ENCODE results near the gene TNC. TPM values are rescaled to one million over a fixed set of nuclear protein-coding genes. Genes with fewer than 3 reads are reported as not detected.

Gene TNC
- total RNA-seq, result 10 to 100 TPM in 3 of 4 donors, 1 to 10 TPM in 1; 8.5 to 75.1 (median 45.4) TPM

- H3K27ac ChIP-seq, result peak within 1 kb of the TSS; percentile 73 to 85 (median 82)
- DNase-seq, result no peak
- peaks cover 0 to 95% (median 0%) of the 10 kb centered on the region in 4 donors for H3K27me3 ChIP-seq
- TF ChIP-seq CTCF (IDR thresholded peaks at IDR 0.05) (no peak), POLR2A (IDR thresholded peaks at IDR 0.05) (peak in 2 of 4 donors; percentile 36 to 53)
- H3K4me1 ChIP-seq, result peaks cover 9 to 74% (median 30%) of the 10 kb centered on the region in 3 donors
- peak within 1 kb of the TSS; percentile 22 to 59 (median 40) for H3K4me3 ChIP-seq
- H3K36me3 ChIP-seq, result no peaks in the 10 kb centered on the region
- 0 to 1% methylated on average over 6 to 27 of the region's 37 CpGs for WGBS, 2 donors
- intact Hi-C loops (cut with DNase I), result no loop called here
- H3K9me3 ChIP-seq, result no peaks in the 10 kb centered on the region
Measured at GRCh38 chr9:115117999-115118878, at the start of gene TNC. TSS of gene TNC (minus strand) at chr9:115118157. CDS start at chr9:115091018, 27,139 bp downstream.

GRCh38 chr9:115167175-115167574 is 49.2 kb upstream of the TNC start:
- Histone ChIP-seq H3K27ac (no peak overlapping the region), H3K4me3 (no peak overlapping the region), H3K9me3 (no peaks in the 10 kb centered on the region), H3K27me3 (no peaks in the 10 kb centered on the region), H3K4me1 (peaks cover 3 to 18% (median 6%) of the 10 kb centered on the region in 3 donors), H3K36me3 (no peaks in the 10 kb centered on the region)
- no peak for TF ChIP-seq POLR2A (IDR thresholded peaks at IDR 0.05)
- no peak for TF ChIP-seq CTCF (IDR thresholded peaks at IDR 0.05)
- intact Hi-C loops (cut with DNase I), result no loop called here
- DNase-seq, result no peak
- WGBS, 2 donors, result 32 to 38% methylated on average over 3 of the region's 3 CpGs

GRCh38 chr9:115165233-115165632 is 47.3 kb upstream of the TNC start:
- no peak for TF ChIP-seq CTCF (IDR thresholded peaks at IDR 0.05)
- TF ChIP-seq POLR2A (IDR thresholded peaks at IDR 0.05), result no peak
- H3K9me3 ChIP-seq, result no peaks in the 10 kb centered on the region
- no peaks in the 10 kb centered on the region for H3K27me3 ChIP-seq
- no peak overlapping the region for H3K27ac ChIP-seq
- H3K4me3 ChIP-seq, result no peak overlapping the region
- no peak for DNase-seq
- intact Hi-C loops (cut with DNase I), result no loop called here
- H3K4me1 ChIP-seq, result peaks cover 3 to 13% (median 6%) of the 10 kb centered on the region in 3 donors
- no peaks in the 10 kb centered on the region for H3K36me3 ChIP-seq

GRCh38 chr9:115164511-115164974 is 46.6 kb upstream of the TNC start:
- Histone ChIP-seq H3K4me1 (peaks cover 3 to 13% (median 6%) of the 10 kb centered on the region in 3 donors), H3K9me3 (no peaks in the 10 kb centered on the region), H3K4me3 (no peak overlapping the region), H3K27me3 (no peaks in the 10 kb centered on the region), H3K27ac (no peak overlapping the region), H3K36me3 (no peaks in the 10 kb centered on the region)
- 3 to 16% methylated on average over 3 of the region's 3 CpGs for WGBS, 2 donors
- TF ChIP-seq POLR2A (IDR thresholded peaks at IDR 0.05) (no peak), CTCF (IDR thresholded peaks at IDR 0.05) (no peak)
- DNase-seq, result no peak
- intact Hi-C loops (cut with DNase I), result no loop called here

- Histone ChIP-seq H3K4me3 (no peak overlapping the region), H3K9me3 (no peaks in the 10 kb centered on the region), H3K4me1 (peaks cover 3 to 20% (median 12%) of the 10 kb centered on the region in 3 donors), H3K36me3 (no peaks in the 10 kb centered on the region), H3K27ac (no peak overlapping the region), H3K27me3 (no peaks in the 10 kb centered on the region)
- intact Hi-C loops (cut with DNase I), result no loop called here
- TF ChIP-seq POLR2A (IDR thresholded peaks at IDR 0.05), result no peak
- no peak for TF ChIP-seq CTCF (IDR thresholded peaks at IDR 0.05)
- 82 to 100% methylated on average over 1 of the region's 1 CpG for WGBS, 2 donors
- DNase-seq, result no peak
Measured at GRCh38 chr9:115162946-115163345, 45.0 kb upstream of the TNC start.
